Stimulated activated CD4-positive, alpha-beta T cell treated with anti-CD3 and anti-CD28 coated beads, Interleukin-4, amount 100 ng/mL, for 48 hours (primary cell): ENCODE measurements around the gene SCLT1.
A peak's percentile ranks its signal among the peaks of the same experiment; 100 is the strongest.
"Not testable (repeated sequence)": the region's sequence is repeated elsewhere in the genome, so short reads cannot be mapped to it uniquely, and the experiment has no call there.

Experiments used
- DNase-seq, 2 donors: peaks; one replicate each; pipeline ENCODE4 v3.0.0-alpha.2; 2020; ENCODE audit warnings: low read depth in 2 of 2

SCLT1 gene

DNA sequence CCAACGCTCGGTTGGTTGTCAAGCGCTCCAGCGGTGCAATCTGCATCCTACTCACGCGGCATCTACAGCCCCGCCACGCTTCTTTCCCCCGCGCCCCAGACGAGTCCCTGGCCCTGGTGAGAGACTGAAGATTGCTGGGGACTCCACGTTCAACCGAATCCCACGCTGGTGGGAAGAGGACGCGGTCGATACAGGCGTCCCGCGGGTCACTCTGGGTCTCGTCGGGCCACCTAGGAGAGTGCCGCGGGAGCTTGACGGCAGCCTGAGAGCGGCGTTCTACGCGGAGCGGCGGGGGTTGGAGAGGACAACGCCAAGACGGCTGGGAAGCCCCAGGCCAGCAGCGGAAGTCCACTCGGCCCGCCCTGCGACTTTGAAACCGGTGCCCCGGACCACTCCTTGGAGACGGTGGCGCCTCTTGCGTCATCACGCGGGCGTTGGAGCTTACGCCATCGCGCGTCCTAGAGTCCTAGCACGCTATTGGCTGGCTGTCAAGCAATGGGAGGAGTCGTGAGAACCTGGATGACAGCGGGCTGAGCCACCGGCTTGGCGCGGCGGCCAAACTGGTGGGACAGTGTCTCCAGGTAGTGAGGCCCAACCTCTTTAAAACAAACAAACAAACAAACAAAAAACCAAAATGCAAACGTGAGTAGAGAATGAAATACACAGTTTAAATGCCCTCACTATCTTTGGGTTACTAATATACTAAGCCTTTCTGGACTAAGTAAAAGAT, at the start of gene SCLT1:
Gene SCLT1, minus strand, starts transcription at position 349 of the 730 bp plus-strand sequence. CDS start 436 bp downstream, outside the sequence.
- DNase-seq, result peak; percentile 94 to 96

DNA sequence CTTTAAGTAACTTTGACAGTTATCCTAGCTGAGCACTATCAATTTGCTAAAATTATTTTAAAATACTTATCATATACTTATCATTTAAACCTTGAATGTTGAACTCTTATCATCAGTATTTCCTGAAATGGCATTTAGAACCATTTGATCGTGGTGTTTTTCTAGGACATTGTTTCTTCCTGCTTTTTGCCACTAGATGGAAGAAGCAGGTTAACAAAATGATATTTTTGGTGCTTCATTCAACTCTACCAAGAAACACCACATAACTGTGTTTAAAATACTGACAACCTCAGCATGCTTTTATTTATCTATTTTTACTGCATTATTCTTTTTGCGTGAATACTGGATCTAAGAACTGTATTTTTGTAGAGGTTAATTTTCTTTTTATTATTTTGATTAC, 47.2 kb upstream of the SCLT1 start:
- no peak for DNase-seq

DNA sequence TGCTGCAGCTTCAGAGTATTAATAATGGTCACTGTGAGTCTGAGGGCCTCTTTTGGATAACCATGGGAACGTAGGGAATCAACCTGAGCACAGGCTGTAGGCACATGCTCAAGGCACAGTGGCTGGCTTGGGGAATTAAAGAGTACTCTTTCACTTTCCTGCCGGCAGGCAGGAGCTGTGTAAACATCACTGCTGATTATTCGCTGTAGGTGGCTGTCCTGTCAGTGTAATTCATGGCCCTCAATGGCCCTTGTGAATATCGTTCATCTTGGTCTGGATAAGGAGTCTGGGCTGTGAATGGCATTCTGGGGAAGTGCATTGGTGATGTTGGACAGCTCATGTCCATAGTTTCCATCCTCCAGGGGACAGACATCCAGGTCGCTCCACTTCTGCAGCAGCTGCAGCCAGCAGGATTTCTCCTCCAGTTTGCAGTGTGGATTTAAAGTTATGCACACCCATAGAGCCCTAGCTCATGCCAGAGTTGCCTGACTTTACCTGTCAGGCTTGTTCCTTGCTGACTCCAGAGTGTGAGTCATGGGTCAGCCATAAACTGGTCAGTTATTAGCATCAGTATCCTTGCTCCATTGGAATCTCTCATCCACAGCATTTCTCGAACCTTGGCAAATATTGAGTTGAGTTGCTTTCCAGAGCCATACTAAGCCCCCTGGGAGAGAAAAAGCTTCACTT, 45.6 kb upstream of the SCLT1 start:
- no peak for DNase-seq

DNA sequence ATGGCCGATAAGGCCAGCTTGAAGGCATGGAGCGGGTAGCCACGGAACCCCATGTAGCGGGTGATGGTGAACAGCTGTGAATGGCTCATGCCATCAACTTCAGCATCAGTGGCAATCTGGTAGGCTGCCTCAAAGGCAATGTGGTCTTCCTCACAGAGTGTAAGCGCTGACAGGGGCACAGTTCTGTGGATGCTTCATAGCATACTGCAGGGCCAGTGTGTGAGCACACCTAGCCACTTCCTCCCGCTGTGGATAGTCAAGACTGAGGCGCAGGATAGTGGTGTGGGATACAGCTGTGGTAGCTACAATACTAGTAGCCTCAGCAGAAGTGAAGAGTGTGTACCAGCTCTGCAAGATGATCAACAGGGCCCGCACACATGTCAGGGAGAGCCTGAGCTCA, 43.1 kb upstream of the SCLT1 start:
- no peak for DNase-seq

- no peak for DNase-seq
Measured at GRCh38 chr4:129131343-129131742, 38.0 kb upstream of the SCLT1 start.

- no peak for DNase-seq
Measured at GRCh38 chr4:129129143-129129542, 35.8 kb upstream of the SCLT1 start.

DNA sequence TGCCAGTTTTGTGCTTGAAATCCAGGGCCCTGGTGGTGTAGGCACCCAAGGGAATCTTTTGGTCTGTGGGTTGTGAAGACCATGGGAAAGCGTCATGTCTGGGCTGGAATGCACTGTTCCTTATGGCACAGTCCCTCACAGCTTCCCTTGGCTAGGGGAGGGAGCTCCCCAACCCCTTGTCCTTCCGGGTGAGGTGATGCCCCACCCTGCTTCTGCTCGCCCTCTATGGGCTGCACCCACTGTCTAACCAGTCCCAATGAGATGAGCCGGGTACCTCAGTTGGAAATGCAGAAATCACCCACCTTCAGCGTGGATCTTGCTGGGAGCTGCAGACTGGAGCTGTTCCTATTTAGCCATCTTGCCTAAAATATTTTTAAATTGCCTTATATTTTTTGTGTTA, 33.3 kb upstream of the SCLT1 start:
- not testable (repeated sequence) for DNase-seq

GRCh38 chr4:129117705-129118104, 24.4 kb upstream of the SCLT1 start:
- no peak for DNase-seq

- DNase-seq, result no peak
Measured at GRCh38 chr4:129113919-129114318, 20.6 kb upstream of the SCLT1 start.

- DNase-seq, result no peak
Measured at GRCh38 chr4:129113434-129113833, 20.1 kb upstream of the SCLT1 start.

DNA sequence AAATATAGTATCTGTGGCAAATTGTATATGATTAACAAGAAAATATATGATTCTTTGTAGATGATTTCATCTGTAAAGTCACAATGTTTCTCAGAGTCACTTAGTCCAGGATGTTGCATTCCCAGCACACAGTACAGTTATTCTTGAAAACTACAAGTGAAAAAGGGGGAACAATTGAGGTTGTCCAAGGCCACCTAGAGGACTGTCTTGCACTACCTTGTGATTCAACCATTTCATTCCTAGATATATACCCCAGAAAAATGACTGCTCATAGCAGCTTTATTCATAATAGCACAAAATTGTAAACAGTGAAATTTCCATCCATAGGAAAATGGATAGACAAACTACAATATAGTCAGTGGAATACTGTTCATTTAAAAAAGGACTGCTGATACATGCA, 18.6 kb upstream of the SCLT1 start:
- DNase-seq, result no peak

DNA sequence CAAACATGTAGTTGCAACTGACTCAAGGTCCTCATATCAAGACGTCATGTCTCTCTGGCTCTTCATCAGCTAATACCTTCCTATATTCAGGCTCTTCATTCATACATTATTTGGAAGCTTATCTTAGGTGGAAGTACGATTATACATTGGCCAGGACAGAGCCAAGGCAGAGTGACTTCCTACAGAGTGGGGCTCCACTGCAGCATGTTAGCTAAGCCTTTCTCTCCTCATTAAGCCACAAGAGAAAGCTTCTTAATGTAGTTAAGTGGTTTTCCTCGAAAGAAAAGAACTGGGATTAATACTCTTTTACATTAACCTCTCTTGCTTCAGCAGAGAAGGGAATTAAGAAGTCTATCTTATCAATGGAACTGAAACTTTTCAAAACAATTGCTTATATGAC, 17.6 kb upstream of the SCLT1 start:
- no peak for DNase-seq

GRCh38 chr4:129109965-129110824, 16.9 kb upstream of the SCLT1 start:
- no peak for DNase-seq

GRCh38 chr4:129098531-129099001, 5.2 kb upstream of the SCLT1 start:
- no peak for DNase-seq

GRCh38 chr4:129095811-129096454, 2.6 kb upstream of the SCLT1 start, which contains the start of gene C4orf33:
Gene C4orf33, plus strand, starts transcription at chr4:129096152. Its CDS starts 6,459 bp downstream, at chr4:129102611.
- DNase-seq, result peak; percentile 53 to 75

- DNase-seq, result no peak
Measured at GRCh38 chr4:129094347-129094746, 1.0 kb upstream of the SCLT1 start.

DNA sequence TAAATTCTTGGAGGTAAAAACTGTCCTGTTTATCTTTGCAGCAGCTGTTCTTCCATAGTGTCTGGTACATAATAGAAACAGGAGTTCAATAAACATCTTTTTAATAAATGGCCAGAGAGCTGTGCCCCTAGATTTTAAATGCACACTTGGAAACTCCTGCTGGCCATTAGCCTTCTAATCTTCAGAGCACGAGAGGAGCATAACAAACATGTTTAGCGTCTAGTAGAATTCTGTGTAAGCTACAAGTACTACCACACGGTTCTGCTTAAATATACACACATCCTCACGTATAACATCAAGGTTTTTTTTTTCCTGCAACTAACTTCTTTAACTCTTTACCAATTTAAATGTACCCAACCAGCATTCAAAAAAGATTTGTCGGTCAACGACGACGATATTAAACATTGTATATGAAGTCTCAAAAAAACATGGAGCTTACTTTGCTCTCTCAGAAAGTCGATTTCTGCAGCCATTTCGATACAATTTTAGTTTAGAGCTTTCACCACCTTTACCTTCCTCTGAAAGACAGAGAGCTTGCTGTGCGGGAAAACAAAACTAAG, 628 bp downstream of the SCLT1 start:
- no peak for DNase-seq

GRCh38 chr4:129087516-129087915, 5.8 kb downstream of the SCLT1 start:
- DNase-seq, result no peak

- DNase-seq, result no peak
Measured at GRCh38 chr4:129085472-129085871, 7.9 kb downstream of the SCLT1 start.

DNA sequence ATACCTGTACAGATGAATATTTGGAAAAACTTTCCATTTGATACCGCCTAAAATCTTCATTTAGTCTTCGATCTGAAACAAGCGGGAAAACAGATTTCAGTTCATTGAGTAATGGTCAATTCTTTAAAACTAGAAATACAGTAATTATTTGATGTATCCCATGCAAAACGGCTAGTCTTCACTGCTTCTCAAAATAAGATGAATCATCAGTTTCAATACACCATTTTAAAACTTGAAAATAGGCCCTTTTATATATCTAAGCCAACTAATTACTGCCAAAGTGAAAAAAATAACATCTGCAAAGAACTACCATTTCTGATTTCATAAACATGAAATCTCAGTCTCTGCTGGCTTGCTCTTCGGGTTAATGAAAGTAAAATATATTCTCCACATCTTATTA, 11.0 kb downstream of the SCLT1 start:
- DNase-seq, result no peak

- DNase-seq, result no peak
Measured at GRCh38 chr4:129080129-129080528, 13.2 kb downstream of the SCLT1 start.
